A549 (cell line): ENCODE results near the gene TSC22D1. TPM values are rescaled to one million over a fixed set of nuclear protein-coding genes. Genes with fewer than 3 reads are reported as not detected.
A peak's percentile ranks its signal among the peaks of the same experiment; 100 is the strongest.

Experiments
- ATAC-seq, 2 experiments: fragments of 200-7000 bp in 1 of 2; fragments of >200 bp in 1 of 2; cut with Nextera tagmentation in 1 of 2; cut with Tn5 transposase in 1 of 2; 3 replicates each; pipeline versions ENCODE4 v1.8.0 to v1.9.1; 2018 to 2020; ENCODE audit warnings: mild to moderate bottlenecking in 1 of 2, moderate library complexity in 1 of 2
- CTCF ChIA-PET: fragments of 300-600 bp; sonication (Branson Sonifier 250); formaldehyde crosslinking; extraction: SDS; loops from one replicate; lab custom pipeline; 2021; ENCODE audit warnings: antibody characterized with exemption, inconsistent platforms; lab: Yijun Ruan, JAX
- POLR2A ChIA-PET: fragments of 350-600 bp; formaldehyde crosslinking; extraction: SDS; loops from one replicate; lab custom pipeline; 2021; ENCODE audit warnings: antibody characterized with exemption, inconsistent platforms; lab: Yijun Ruan, JAX
- DNase-seq, 2 experiments: peaks; one replicate each; pipeline versions ENCODE4 v3.0.0 to v3.0.0-alpha.2; 2011 to 2016; ENCODE audit warnings: low read depth in 1 of 2, low spot score in 1 of 2
- FAIRE-seq: peaks from 2 replicates; lab custom pipeline; 2011; peaks lifted over from hg19 to GRCh38; lab: Jason Lieb, UNC
- H3K27ac ChIP-seq, 2 experiments: fragments of >200 bp; sonication (Bioruptor Twin); formaldehyde crosslinking; 3 replicates each; pipeline ENCODE4 v1.5.1; 2016 to 2017
- H3K4me1 ChIP-seq: fragments of >200 bp; sonication (Bioruptor Twin); formaldehyde crosslinking; 3 replicates; pipeline ENCODE4 v1.6.1; 2016
- H3K4me2 ChIP-seq: fragments of >200 bp; sonication (Bioruptor Twin); formaldehyde crosslinking; 3 replicates; pipeline ENCODE4 v1.6.1; 2016
- H3K4me3 ChIP-seq: fragments of >200 bp; sonication (Bioruptor Twin); formaldehyde crosslinking; 3 replicates; pipeline ENCODE4 v1.5.1; 2016
- H3K9me3 ChIP-seq: fragments of >200 bp; sonication (Bioruptor Twin); formaldehyde crosslinking; 3 replicates; pipeline ENCODE4 v1.6.1; 2016
- CBX8 ChIP-seq: fragments of 200-600 bp; sonication (generic); IDR thresholded peaks from 2 replicates; pipeline ENCODE4 v1.6.1; 2016
- CHD4 ChIP-seq: fragments of 200-600 bp; sonication (generic); IDR thresholded peaks from 2 replicates; pipeline ENCODE4 v1.6.1; 2016; ENCODE audit warnings: antibody characterized with exemption, mild to moderate bottlenecking, borderline replicate concordance
- EP300 ChIP-seq, 2 experiments: fragments of >200 bp; sonication (Bioruptor Twin); formaldehyde crosslinking; IDR thresholded peaks; 2 replicates in 1 of 2; 3 replicates in 1 of 2; pipeline ENCODE4 v1.6.1; 2016 to 2017
- ESRRA ChIP-seq: fragments of 150-350 bp; IDR thresholded peaks from 2 replicates; pipeline ENCODE4 v1.6.1; 2014; ENCODE audit warnings: mild to moderate bottlenecking, low read length, borderline replicate concordance
- FOSB ChIP-seq: fragments of 250-450 bp; sonication (Bioruptor Pico); IDR thresholded peaks from 2 replicates; pipeline ENCODE4 v1.5.0; 2020; ENCODE audit warnings: mild to moderate bottlenecking, moderate library complexity
- FOXS1 ChIP-seq: fragments of 250-450 bp; sonication (Bioruptor Pico); IDR thresholded peaks from 2 replicates; pipeline ENCODE4 v1.5.0; 2020; ENCODE audit warnings: mild to moderate bottlenecking, moderate library complexity
- HOXB13 ChIP-seq: fragments of 250-450 bp; sonication (Bioruptor Pico); IDR thresholded peaks from 2 replicates; pipeline ENCODE4 v1.5.0; 2020; ENCODE audit warnings: low read depth, mild to moderate bottlenecking, moderate library complexity
- HOXB5 ChIP-seq: fragments of 250-450 bp; sonication (Bioruptor Pico); IDR thresholded peaks from 2 replicates; pipeline ENCODE4 v1.5.0; 2020; ENCODE audit warnings: mild to moderate bottlenecking, moderate library complexity
- JUNB ChIP-seq: fragments of >200 bp; sonication (Bioruptor Twin); formaldehyde crosslinking; IDR thresholded peaks from 2 replicates; pipeline ENCODE4 v1.6.1; 2016
- MAX ChIP-seq: IDR thresholded peaks from 2 replicates; pipeline ENCODE4 v1.6.1; 2012
- MAZ ChIP-seq: fragments of 150-350 bp; IDR thresholded peaks from 2 replicates; pipeline ENCODE4 v1.6.1; 2014; ENCODE audit warnings: antibody characterized with exemption, low read depth, low read length, borderline replicate concordance
- MYC ChIP-seq: IDR thresholded peaks from 2 replicates; pipeline ENCODE4 v1.6.1; 2012; ENCODE audit warnings: mild to moderate bottlenecking, inconsistent platforms, low read length, improper control_type of control experiment, borderline replicate concordance
- NR3C1 ChIP-seq: fragments of >200 bp; sonication (Bioruptor Twin); formaldehyde crosslinking; IDR thresholded peaks from 3 replicates; pipeline ENCODE4 v1.6.1; 2017
- PHF8 ChIP-seq: fragments of 200-600 bp; sonication (generic); IDR thresholded peaks from 2 replicates; pipeline ENCODE4 v1.6.1; 2016; ENCODE audit warnings: low read depth, mild to moderate bottlenecking, antibody characterized with exemption, moderate library complexity, borderline replicate concordance
- POLR2A ChIP-seq: IDR thresholded peaks from 2 replicates; pipeline ENCODE4 v1.6.1; 2012; ENCODE audit warnings: mild to moderate bottlenecking, low read length
- POLR2AphosphoS2 ChIP-seq: conservative IDR thresholded peaks from 2 replicates; pipeline ENCODE4 v1.6.1; 2012; ENCODE audit warnings: low read length, improper control_type of control experiment, inconsistent platforms
- RAD21 ChIP-seq, 2 experiments: fragments of >200 bp in 1 of 2; sonication (Bioruptor Twin) in 1 of 2; formaldehyde crosslinking in 1 of 2; IDR thresholded peaks in 1 of 2; conservative IDR thresholded peaks in 1 of 2; 2 replicates in 1 of 2; 3 replicates in 1 of 2; pipeline ENCODE4 v1.6.1; 2012 to 2018; ENCODE audit warnings: inconsistent platforms in 1 of 2
- RARB ChIP-seq: fragments of 250-450 bp; sonication (Bioruptor Pico); IDR thresholded peaks from 2 replicates; pipeline ENCODE4 v1.8.0; 2021; ENCODE audit warnings: mild to moderate bottlenecking, moderate library complexity
- RCOR1 ChIP-seq: fragments of 150-350 bp; IDR thresholded peaks from 2 replicates; pipeline ENCODE4 v1.6.1; 2014; ENCODE audit warnings: antibody characterized with exemption, low read length, low read depth
- REST ChIP-seq: fragments of 200-600 bp; sonication (generic); IDR thresholded peaks from 2 replicates; pipeline ENCODE4 v1.6.1; 2016; ENCODE audit warnings: antibody characterized with exemption, mild to moderate bottlenecking, moderate library complexity
- RFX5 ChIP-seq: fragments of 450-650 bp; IDR thresholded peaks from 2 replicates; pipeline ENCODE4 v1.7.1; 2014; ENCODE audit warnings: antibody characterized with exemption, mild to moderate bottlenecking, moderate library complexity
- SMC3 ChIP-seq: fragments of >200 bp; sonication (Bioruptor Twin); formaldehyde crosslinking; IDR thresholded peaks from 3 replicates; pipeline ENCODE4 v1.6.1; 2018; ENCODE audit warnings: inconsistent platforms
- ZNF302 ChIP-seq: fragments of 250-450 bp; sonication (Bioruptor Pico); IDR thresholded peaks from 2 replicates; pipeline ENCODE4 v1.9.0; 2021; ENCODE audit warnings: inconsistent platforms, mild to moderate bottlenecking, moderate library complexity
- WGBS: methylation state at CpG from one replicate; pipeline ENCODE4 v1.1.6; 2017; ENCODE audit errors: missing lambda C conversion rate; 5-methylcytosine and 5-hydroxymethylcytosine counted together
- polyA plus RNA-seq, 4 experiments: library from polyadenylated mRNA; depleted of rRNA in 3 of 4; stranded (reverse); fragments of >200 nt; fragmentation: RNase III in 1 of 4; extraction: RNeasy Plus Mini Kit Qiagen cat#74134 plus additional on column Dnase treatment in 1 of 4; gene quantifications; 2 replicates in 3 of 4; 3 replicates in 1 of 4; pipeline ENCODE4 v1.2.3, GENCODE V29; 2011 to 2017
- TF ChIP-seq, protein P1 (sequence below): fragments of 450-650 bp; IDR thresholded peaks from 2 replicates; pipeline ENCODE4 v1.6.1; 2014; ENCODE audit warnings: antibody characterized with exemption

The TSC22D1 gene
- polyA plus RNA-seq, 2 of the 4 experiments (the other 2 are of a cell fraction) = 66.8 to 196 TPM

GRCh38 chr13:44435142-44435918 is 140.8 kb downstream of the TSC22D1 start (continued):
- TF ChIP-seq REST (peak; percentile 75), POLR2AphosphoS2 (no peak), RFX5 (peak; percentile 97), FOXS1 (no peak), HOXB5 (CRISPR knock-in tag) (no peak), ZNF302 (CRISPR knock-in tag) (no peak), CBX8 (no peak), NR3C1 (no peak), RARB (CRISPR knock-in tag) (no peak), MAX (0 out of 2 replicates have a peak, but pooled peaks have one; percentile 24), MAZ (no peak), MYC (no peak), JUNB (no peak), RAD21 (conservative IDR thresholded peaks at IDR 0.05 in 1 of 2, IDR thresholded peaks at IDR 0.05 in 1 of 2) (peak in 1 of 2 experiments; percentile 1; a peak in 1 of 5 replicates), SMC3 (0 out of 3 replicates have a peak, but pooled peaks have one; percentile 20), PHF8 (peak; percentile 29; the same call in 1 of the 2 replicates), EP300 (IDR thresholded peaks at IDR 0.05) (no peak), CHD4 (no peak), POLR2A (peak; percentile 26; the same call in 1 of the 2 replicates), RCOR1 (no peak), ESRRA (no peak), FOSB (CRISPR knock-in tag) (no peak)
- TF ChIP-seq, protein P1, sequence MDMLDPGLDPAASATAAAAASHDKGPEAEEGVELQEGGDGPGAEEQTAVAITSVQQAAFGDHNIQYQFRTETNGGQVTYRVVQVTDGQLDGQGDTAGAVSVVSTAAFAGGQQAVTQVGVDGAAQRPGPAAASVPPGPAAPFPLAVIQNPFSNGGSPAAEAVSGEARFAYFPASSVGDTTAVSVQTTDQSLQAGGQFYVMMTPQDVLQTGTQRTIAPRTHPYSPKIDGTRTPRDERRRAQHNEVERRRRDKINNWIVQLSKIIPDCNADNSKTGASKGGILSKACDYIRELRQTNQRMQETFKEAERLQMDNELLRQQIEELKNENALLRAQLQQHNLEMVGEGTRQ = no peak

GRCh38 chr13:44434766-44435141 is 141.4 kb downstream of the TSC22D1 start:
- DNase-seq = no peak
- no peak for ATAC-seq
- Histone ChIP-seq H3K4me3 (peak overlapping the region; percentile 91), H3K4me1 (peaks cover 43% of the 10 kb centered on the region), H3K9me3 (no peaks in the 10 kb centered on the region), H3K27ac (peak overlapping the region; percentile 94 to 97), H3K4me2 (peak overlapping the region; percentile 69)
- no peak for TF ChIP-seq HOXB13 (CRISPR knock-in tag)
- 24% methylated on average over 4 of the region's 4 CpGs for WGBS
- POLR2A ChIA-PET = interaction anchor here (0.6 to 2.9 kb wide), 15 partner anchors 34 to 294 kb away, joined by 3 to 80 read pairs (median 7); no protein-coding TSS in a partner anchor
- CTCF ChIA-PET = interaction anchor here (1.0 kb wide), 1 partner anchor 523 kb away, joined by 3 read pairs; no protein-coding TSS in a partner anchor
- no peak for FAIRE-seq
